Measurements from ENCODE around the gene SYK.

SYK gene

DNA sequence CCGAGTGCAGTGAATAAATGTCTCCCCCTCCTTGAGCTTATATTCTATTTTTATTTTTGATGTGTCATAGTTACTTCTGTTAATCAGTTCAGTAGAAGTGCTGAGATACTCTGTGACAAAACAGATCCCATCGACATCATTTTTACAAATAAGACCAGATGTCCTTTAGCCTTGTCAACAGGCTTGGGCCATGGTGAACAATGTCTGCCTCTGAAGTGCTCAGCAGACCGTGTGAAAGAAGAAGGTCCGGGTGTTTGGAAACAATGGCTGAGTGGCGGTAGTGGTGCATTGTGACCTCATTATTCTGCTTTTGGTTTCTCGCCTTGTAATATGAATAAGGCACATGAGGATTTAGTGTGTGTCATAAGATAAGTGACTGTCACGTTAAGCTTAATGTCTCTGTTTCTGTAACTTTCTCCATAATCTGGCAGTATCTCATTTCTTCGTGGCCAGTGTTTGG is 71.2 kb downstream of the SYK start:
- TF ChIP-seq, protein P1, sequence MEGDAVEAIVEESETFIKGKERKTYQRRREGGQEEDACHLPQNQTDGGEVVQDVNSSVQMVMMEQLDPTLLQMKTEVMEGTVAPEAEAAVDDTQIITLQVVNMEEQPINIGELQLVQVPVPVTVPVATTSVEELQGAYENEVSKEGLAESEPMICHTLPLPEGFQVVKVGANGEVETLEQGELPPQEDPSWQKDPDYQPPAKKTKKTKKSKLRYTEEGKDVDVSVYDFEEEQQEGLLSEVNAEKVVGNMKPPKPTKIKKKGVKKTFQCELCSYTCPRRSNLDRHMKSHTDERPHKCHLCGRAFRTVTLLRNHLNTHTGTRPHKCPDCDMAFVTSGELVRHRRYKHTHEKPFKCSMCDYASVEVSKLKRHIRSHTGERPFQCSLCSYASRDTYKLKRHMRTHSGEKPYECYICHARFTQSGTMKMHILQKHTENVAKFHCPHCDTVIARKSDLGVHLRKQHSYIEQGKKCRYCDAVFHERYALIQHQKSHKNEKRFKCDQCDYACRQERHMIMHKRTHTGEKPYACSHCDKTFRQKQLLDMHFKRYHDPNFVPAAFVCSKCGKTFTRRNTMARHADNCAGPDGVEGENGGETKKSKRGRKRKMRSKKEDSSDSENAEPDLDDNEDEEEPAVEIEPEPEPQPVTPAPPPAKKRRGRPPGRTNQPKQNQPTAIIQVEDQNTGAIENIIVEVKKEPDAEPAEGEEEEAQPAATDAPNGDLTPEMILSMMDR (IDR thresholded peaks at IDR 0.05; ENCODE audit: insufficient read depth, low read depth, low read length, missing control alignments), result no peak
- no peak overlapping the region for H3K4me3 ChIP-seq (ENCODE audit: low read depth, low read length)
- no peak for DNase-seq (ENCODE audit: low read depth)

DNA sequence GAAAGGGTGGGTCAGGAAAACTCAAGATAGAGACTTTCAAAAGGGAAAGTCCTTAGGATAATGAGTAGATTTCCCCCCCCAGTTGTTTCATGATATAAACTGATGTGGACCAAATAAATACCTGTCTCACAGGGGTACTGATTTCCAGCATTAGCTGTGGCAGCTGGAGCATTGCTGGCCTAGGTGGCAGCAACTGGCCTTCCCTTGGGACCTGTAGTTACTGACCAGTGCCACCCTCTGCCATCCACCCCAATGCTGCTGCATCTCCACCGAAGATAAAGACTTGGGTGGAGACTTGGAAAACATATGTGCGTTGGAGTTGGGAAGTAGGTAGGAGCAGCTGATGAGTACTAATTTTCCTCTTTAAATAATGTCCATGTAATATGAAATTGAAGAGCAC is 71.8 kb downstream of the SYK start:
- DNase-seq (ENCODE audit: low read depth), result no peak
- TF ChIP-seq, protein P1 (IDR thresholded peaks at IDR 0.05; ENCODE audit: insufficient read depth, low read depth, low read length, missing control alignments), result no peak
- no peak overlapping the region for H3K4me3 ChIP-seq (ENCODE audit: low read depth, low read length)

DNA sequence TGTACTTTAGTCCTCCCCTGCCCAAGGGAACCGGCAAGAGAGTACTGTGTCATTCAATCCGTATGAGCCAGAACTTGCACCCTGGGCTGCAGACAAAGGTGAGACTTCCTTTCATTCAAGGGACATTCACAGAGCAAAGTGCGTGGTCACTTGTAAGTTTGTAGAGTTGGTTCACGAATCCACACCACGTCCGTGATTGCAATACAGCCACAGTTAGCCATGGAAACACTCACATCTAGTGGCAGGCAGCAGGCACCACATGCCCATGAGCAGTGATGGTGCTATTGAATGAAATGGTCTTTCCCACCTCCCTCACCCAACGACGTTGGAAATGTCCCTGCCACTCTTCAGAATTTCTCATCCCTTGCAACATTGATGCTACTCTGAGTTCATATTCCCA is 72.6 kb downstream of the SYK start:
- TF ChIP-seq, protein P1 (IDR thresholded peaks at IDR 0.05; ENCODE audit: insufficient read depth, low read depth, low read length, missing control alignments), result peak; percentile 4
- no peak for DNase-seq (ENCODE audit: low read depth)
- H3K4me3 ChIP-seq (ENCODE audit: low read depth, low read length), result no peak overlapping the region

DNA sequence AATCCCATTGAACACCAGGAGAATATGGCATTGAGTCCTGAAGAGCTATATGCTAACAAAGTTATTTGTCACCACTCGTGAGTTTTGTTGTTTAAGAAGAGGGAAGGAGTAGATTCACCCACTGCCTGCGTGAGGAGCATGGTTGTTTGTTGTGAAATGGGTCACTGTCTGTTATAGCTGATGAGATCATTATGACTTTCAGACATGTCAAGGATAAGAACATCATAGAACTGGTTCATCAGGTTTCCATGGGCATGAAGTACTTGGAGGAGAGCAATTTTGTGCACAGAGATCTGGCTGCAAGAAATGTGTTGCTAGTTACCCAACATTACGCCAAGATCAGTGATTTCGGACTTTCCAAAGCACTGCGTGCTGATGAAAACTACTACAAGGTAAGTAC is 76.9 kb downstream of the SYK start:
- TF ChIP-seq, protein P1 (IDR thresholded peaks at IDR 0.05; ENCODE audit: insufficient read depth, low read depth, low read length, missing control alignments), result no peak
- no peak overlapping the region for H3K4me3 ChIP-seq (ENCODE audit: low read depth, low read length)
- no peak for DNase-seq (ENCODE audit: low read depth)

GRCh38 chr9:90880066-90880465 is 78.4 kb downstream of the SYK start:
- TF ChIP-seq, protein P1 (IDR thresholded peaks at IDR 0.05; ENCODE audit: insufficient read depth, low read depth, low read length, missing control alignments), result no peak
- no peak for DNase-seq (ENCODE audit: low read depth)
- no peak overlapping the region for H3K4me3 ChIP-seq (ENCODE audit: low read depth, low read length)

GRCh38 chr9:90880669-90881068 is 79.0 kb downstream of the SYK start:
- TF ChIP-seq, protein P1 (IDR thresholded peaks at IDR 0.05; ENCODE audit: insufficient read depth, low read depth, low read length, missing control alignments), result no peak
- no peak overlapping the region for H3K4me3 ChIP-seq (ENCODE audit: low read depth, low read length)
- DNase-seq (ENCODE audit: low read depth), result peak; percentile 30

DNA sequence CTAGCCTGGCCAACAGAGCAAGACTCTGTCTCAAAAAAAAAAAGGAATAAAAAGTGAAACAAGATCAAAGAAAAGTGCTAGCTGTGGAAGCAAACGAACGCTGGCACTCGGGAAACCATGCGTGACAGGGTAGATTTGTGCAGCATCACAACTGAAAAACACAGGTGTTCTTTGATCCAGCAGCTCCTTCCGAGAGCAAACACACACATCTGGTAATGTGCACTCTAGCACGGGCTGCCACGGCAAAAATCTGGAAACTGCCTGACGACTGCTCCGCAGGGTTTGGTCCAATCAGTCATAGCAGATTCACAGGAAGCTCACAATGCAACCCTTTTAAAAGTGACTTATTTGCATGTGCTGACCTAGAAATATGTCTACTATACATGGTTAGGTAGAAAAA is 80.0 kb downstream of the SYK start:
- DNase-seq (ENCODE audit: low read depth), result peak; percentile 75
- H3K4me3 ChIP-seq (ENCODE audit: low read depth, low read length), result no peak overlapping the region
- TF ChIP-seq, protein P1 (IDR thresholded peaks at IDR 0.05; ENCODE audit: insufficient read depth, low read depth, low read length, missing control alignments), result no peak

All from GM12865 (cell line).